ENCODE measurements around the gene LDOC1. TPM values are rescaled to one million over a fixed set of nuclear protein-coding genes. Genes with fewer than 3 reads are reported as not detected.

Gene LDOC1
- total RNA-seq, 1 donor from 2014 or later, result 10.6 TPM

- DNase-seq (ENCODE audit: extremely low spot score in 2 of 2), result no peak
- no peaks in the 10 kb centered on the region for H3K36me3 ChIP-seq
- H3K9me3 ChIP-seq, result no peaks in the 10 kb centered on the region
- no peak overlapping the region for H3K27ac ChIP-seq
- no peak for TF ChIP-seq POLR2AphosphoS5 (IDR thresholded peaks at IDR 0.05; ENCODE audit: insufficient read depth in 1 of 2, low read depth in 1 of 2)
- no peak for TF ChIP-seq CTCF (IDR thresholded peaks at IDR 0.05)
- TF ChIP-seq POLR2A (IDR thresholded peaks at IDR 0.05), result no peak
- H3K27me3 ChIP-seq, result no peaks in the 10 kb centered on the region
- no peaks in the 10 kb centered on the region for H3K4me1 ChIP-seq
- no peak overlapping the region for H3K4me3 ChIP-seq
- intact Hi-C loops (cut with DNase I), result no loop called here
Measured at GRCh38 chrX:141127146-141127545, 49.8 kb downstream of the LDOC1 start.

Other genes starting within 250 kb of the LDOC1 start
- gene SPANXB1, start 174.5 kb downstream of the LDOC1 start, total RNA-seq, result not detected
- not detected for gene SPANXC, start 65.4 kb upstream of the LDOC1 start, total RNA-seq

Data from vagina (tissue), 2 donors.